Activated gamma-delta T cell (primary cell): ENCODE results near the gene ITGA2B.
"Not testable (repeated sequence)": the region's sequence is repeated elsewhere in the genome, so short reads cannot be mapped to it uniquely, and the experiment has no call there.

Experiments used
- DNase-seq: peaks from one replicate; lab custom pipeline; 2025; lab: John Stamatoyannopoulos, UW

Gene ITGA2B

DNA sequence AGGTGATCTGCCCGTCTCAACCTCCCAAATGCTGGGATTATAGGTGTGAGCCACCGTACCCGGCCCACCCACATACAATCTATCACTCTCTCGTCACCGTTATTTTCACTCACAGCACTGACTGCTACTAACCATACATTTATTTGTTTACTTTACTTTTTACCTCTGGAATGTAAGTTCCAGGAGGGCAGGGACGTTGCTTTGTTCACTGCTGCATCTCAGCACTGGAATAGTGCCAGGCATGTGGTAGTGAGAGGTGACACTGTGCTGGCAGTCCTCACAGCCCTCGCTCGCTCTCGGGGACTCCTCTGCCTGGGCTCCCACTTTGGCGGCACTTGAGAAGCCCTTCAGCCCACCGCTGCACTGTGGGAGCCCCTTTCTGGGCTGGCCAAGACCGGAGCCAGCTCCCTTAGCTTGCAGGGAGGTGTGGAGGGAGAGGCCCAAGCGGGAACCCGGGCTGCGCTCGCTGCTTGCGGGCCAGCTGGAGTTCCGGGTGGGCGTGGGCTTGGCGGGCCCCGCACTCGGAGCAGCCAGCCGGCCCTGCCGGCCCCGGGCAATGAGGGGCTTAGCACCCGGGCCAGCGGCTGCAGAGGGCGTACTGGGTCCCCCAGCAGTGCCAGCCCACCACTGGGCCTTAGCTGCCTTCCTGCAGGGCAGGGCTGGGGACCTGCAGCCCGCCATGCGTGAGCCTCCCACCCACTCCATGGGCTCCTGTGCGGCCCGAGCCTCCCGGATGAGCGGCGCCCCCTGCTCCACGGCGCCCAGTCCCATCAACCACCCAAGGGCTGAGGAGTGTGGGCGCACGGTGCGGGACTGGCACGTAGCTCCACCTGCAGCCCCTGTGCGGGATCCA lies 20.8 kb downstream of the ITGA2B start:
- not testable (repeated sequence) for DNase-seq

DNA sequence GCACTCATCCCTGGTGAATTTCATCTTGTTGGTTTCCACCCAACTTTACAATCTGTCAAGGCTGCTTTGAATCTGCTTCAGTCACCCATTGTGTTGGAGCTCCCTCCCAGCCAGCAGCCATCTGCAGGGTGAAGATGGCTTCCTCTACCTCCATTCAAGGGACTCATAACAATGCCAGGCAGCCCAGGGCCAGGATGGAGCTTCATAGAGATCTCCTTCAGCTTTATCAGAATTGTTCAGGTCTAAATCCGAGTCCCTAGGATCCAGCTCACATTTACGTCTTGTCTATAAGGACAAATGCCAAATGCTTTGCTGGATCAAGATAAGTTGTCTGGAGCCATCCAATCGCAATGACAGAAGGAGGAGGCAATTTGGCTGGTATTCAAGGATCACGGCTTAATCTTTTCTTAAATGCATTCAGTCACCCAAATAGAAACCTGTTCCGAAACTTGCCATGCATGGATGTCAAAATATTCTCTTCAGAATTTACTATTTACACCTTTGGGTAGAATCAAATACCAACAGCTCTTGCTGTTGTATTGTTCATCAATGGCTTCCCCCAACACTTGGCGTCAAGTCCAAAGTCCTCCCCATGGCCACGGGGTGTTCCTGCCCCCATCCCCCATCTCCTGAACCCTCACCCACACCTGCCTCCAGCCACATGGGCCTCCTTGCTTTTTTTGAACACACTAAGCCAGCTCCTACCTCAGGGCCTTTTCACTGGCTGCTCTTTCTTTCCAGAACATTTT lies 22.0 kb downstream of the ITGA2B start:
- DNase-seq, result no peak

- not testable (repeated sequence) for DNase-seq
These were observed 24.4 kb downstream of the ITGA2B start for GRCh38 chr17:44365051-44365450.

DNA sequence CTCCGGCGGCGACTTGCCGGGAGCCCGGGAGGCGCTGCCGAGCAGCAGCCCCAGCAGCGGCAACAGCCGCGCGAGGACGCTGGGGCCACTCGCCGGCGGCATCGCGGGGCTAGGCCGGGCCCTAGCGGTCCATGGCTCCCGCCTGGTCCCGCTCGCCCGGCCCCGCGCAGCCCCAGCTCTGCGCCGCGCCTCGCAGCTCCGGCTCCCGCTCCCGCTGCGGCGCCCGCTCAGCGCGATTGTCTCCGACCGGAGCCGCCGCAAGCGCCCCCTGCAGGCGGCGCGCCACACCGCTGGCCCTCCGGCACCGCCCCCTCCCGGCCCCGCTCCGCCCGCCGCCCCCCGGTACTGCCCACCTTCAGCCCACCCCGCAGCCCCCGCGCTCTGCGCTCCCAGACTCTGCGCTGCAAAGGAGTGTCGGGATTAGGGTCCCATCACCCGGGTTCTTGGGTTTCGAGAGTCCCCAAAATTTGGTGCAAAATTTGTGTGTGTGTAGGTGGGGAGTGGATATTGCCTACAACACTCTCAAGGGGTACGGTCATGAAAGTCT lies 25.8 kb downstream of the ITGA2B start, which contains the start of gene FAM171A2:
FAM171A2 (minus strand) TSS at position 241 of the 547 bp plus-strand sequence; CDS start at position 102, 139 bp downstream.
- peak; percentile 50 for DNase-seq

- no peak for DNase-seq
These were observed 26.4 kb downstream of the ITGA2B start for GRCh38 chr17:44362949-44363612.

DNA sequence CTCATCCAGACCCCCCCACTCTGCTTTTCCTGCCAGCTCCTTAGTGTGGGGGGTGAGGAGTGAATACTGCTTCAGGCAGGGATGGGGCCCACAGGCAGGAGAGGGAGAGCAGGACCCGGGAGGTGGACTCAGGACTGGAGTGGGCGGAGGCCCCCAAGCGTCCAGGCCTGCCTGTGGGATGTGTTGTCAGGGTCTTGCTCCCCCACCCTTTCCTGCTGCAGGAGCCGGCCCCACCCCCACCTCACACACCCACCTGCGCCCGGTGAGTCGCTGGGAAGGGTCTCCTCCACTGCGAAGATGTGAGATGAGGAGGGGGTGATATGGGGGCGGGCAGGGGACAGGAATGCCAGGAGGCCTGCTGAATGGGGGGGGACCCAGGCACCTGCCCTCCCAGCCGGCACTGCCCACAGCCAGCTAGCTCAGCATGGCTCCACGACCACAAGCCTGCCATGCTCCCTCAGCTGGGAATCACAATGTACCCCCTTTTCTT lies 26.9 kb downstream of the ITGA2B start:
- DNase-seq, result no peak

DNA sequence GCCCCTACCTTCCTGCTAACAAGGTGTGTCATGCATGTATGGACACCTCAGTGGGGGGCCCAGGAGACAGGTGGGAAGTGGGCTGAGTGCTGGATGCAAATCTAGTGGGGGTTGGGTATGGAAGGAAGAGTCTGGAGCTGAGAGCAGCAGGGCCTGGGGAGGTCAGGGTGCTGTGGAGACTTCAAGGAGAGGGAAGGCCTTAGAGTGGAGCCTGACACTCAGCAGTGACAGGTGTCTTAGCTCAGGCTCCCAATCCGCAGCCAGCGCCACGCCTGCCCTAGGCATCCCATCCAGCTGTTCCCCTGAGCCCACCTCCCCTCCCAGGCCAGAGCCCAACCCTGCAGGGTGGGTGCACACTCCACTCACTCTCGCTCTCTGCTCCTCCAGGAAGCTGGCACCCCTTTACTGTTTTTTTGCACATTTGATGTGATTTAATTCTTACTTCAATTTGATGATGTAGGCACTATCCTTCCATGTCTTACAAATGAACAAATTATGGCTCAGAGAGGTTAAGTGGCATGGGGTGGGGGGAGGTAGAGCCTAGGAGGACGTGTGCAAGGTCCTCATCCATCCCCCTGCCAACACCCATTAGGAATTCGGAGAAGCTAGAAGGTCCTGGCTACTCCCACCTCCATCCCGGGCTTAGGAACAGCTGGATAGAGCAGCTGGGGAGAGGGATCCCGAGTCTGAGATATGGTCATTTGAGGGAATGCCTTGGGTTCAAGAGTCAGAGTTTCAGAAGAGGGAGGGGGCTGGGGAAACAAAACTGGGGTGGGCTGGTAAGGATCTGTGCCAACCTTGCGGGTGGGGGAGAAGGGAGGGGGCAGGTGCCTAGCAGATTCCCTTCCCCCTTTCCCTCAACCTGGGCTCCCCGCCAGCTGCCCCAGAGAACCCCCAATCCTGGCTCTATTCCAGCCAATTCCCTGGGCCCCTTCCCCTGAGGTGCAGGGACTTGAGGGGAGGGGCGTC lies 27.9 kb downstream of the ITGA2B start:
- DNase-seq, result no peak

DNA sequence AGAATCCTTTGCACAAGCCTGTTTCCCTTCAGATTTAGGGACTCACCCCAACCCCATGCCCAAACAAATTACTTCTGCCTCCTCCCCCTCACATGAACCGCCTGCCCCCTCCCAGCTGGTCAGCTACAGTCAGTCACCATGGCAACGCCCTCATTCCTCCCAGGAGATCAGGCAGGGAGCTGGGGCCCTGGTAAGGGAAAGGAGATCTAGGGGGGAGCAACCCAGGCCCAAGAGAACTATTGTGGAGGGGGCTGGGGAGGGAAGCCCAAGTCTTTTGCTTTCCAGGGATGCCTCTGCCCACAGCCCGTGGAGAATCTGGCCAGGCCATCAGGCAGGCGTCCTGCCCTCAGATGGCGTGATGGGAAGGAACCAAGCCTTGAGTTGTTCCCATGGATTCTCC lies 28.6 kb downstream of the ITGA2B start:
- no peak for DNase-seq

GRCh38 chr17:44360144-44360533 lies 29.3 kb downstream of the ITGA2B start:
- no peak for DNase-seq

DNA sequence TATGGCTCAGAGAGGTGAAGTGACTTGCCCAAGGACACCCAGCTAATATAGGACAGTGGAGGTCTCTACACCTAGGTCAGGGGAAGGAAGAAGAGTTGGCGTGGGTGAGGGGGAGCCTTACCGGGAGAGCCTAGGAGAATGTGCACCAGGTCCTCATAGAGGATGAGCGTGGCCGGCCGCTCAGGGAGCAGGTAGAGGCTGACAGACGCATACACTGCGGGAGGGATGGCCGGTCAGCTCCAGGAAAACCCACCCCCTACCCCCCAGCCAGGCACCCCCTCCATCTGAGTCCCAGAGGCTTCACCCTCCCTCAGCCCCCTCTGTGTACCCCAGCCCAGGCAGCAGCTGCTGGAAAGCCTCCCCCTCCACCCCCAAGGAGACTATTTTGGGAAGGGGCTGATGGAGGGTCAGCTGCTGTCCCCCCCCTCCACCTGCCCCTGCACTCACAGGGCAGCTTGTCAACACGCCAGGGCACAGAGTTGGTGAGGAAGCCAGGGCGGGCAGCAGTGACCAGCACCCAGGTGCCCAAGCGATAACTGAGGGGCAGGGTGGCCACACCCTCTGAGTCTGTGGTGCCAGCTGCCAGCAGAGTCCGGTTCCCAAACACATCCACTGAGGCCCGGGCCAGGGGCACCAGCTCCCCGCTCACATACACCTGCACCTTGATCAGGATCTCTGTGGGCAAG lies 29.8 kb downstream of the ITGA2B start:
- DNase-seq, result no peak

DNA sequence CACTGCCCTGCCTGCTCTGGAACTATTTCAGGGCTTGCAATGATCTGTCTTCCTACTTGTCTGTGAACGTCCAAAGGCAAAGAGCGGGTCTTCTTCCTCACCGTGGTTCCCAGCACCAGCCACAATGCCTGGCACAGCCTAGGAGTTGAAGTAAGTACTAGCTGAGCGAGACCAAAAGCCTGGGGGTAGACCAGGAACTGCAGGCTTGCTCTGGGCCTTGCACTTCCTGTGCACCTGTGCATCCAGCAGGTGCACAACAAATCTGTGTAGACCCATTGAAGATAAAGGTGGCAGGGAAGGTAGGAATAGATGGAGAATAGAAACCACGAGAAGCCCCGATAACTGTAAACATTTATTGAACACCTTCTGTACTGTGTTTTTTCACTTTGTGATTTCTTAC lies 30.4 kb downstream of the ITGA2B start:
- no peak for DNase-seq

- no peak for DNase-seq
These were observed 31.4 kb downstream of the ITGA2B start for GRCh38 chr17:44358066-44358465.

DNA sequence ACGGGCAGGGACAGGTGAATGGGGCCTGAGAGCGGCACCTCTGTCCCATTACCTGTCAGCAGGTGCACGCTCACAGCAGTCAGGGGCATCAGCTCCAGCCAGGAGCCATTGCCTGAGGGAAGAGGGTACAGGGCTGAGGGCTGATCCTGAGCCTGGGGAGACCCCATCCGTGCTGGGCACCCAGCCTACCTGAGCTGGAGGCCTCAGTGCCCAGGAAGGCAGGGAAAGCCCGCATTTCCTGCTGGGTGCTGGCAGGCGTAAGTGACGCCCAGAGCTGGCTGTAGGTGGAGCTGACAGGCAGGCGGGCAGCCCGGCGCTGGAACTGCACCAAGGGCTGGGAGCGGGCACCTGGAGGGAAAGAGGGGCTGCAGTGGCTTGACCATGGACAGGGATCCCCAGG lies 33.2 kb downstream of the ITGA2B start:
- DNase-seq, result no peak

DNA sequence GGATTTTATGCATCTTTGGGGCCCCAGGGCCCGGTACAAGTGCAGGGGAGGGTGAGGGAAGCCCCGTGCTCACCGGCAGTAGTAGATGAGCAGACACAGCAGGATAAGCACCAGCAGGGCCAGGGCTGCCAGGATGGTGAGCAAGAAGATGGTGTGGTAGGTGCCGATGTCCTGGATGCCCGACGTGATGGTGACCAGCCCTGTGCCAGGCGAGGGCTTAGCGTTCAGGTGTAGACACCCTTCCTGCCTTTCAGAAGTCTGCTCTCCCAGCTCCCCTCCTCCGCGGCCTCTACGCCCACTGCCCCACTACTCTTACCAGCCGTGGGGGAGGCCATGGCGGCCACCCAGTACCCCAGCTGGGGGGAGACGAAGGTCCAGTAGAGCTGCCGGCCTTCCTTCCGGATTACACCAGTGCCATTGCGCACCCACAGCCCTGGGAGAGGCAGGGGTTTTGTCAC lies 33.8 kb downstream of the ITGA2B start:
- DNase-seq, result no peak

DNA sequence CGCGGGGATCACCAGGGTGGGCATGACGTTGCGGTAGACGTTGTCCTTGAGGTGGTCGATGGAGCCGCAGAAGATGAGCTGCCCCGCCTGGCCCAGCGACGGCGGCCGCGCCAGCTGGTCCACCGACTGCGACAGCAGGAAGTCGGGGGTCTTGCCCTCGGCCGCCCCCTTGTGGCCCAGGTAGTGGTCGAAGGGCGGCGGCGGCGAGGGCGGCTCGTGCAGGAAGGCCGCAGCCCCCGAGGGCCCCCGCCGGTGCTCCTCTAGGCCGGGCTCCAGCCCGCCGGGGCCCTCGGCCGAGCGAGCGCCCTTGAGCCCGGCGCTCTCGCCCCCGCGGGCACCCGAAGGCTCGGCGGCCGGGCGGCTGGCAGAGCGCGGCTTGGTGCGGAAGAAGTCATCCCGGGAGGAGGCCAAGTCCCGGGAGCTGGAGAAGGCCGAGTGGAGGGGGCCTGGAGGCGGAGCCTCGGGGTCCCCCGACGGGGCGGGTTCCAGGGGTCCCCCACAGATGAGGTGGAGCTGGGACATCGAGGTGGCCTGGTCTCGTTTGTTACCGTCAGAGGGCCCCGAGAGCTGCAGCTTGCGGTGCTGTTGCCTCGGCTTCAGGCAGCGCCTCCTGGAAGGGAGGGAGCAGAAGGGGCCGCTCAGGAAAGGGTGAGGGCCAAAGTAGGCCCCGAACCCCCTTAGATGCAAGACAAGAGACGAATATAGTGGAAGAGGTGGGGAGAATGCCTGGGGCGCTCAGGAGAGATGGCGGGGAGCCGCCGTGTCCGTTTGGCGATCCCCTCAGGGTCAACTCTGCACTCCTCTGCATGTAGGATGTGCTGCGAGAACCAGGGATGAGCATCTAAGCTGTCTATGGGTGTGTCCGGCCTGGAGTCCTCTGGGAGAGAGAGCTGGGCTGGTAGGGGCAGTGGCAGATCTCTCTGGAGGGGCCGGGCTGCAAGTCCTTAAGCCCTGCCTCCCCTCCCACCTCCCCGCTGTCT lies 34.6 kb downstream of the ITGA2B start:
- DNase-seq, result peak; percentile 37

- no peak for DNase-seq
These were observed 35.6 kb downstream of the ITGA2B start for GRCh38 chr17:44353672-44354331.

GRCh38 chr17:44352828-44353671 lies 36.4 kb downstream of the ITGA2B start:
- DNase-seq, result no peak
